CD4-positive, alpha-beta T cell treated with Interleukin-6 at 100 ng/mL for 8 hours (primary cell): ENCODE measurements around the gene PRMT2.
"Not testable (repeated sequence)": the region's sequence is repeated elsewhere in the genome, so short reads cannot be mapped to it uniquely, and the experiment has no call there.

Experiments used
- DNase-seq: peaks from one replicate; pipeline ENCODE4 v3.0.0-alpha.2; 2020; ENCODE audit warnings: mixed read lengths, low spot score

The PRMT2 gene

DNA sequence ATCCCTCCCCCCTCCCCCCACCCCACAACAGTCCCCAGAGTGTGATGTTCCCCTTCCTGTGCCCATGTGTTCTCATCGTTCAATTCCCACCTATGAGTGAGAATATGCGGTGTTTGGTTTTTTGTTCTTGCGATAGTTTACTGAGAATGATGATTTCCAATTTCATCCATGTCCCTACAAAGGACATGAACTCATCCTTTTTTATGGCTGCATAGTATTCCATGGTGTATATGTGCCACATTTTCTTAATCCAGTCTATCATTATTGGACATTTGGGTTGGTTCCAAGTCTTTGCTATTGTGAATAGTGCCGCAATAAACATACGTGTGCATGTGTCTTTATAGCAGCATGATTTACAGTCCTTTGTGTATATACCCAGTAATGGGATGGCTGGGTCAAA lies 33.4 kb downstream of the PRMT2 start:
- DNase-seq = not testable (repeated sequence)

DNA sequence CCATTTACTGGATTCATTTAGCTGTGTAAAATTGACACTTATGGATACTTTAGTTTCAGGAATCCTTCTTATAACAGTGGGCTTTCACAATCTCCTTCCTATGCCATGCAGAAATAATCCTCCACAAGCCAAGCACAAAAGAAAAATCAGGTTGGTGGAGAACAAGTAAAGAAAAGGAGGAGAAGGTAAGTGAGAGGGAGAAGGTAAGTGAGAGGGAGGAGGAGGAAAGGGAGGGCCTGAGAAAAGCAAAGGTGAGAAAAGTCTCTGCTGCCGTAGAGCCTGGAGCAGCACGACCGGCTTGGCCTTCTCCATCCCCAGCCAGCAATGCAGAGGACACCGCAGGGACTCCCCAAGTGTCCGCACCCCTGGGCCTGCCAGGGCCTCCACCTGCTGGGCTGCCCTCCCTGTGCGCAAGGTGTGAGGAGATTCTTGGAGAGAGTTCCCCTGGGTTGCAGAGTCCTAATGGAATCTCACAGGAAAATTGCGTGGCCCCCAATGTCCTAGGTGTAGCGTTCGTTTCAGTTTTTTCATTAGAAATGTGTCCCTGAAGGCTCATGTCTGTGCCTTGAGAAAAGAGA lies 39.0 kb downstream of the PRMT2 start:
- DNase-seq = no peak

- no peak for DNase-seq
Observed at GRCh38 chr21:46675595-46676280, 40.3 kb downstream of the PRMT2 start.

DNA sequence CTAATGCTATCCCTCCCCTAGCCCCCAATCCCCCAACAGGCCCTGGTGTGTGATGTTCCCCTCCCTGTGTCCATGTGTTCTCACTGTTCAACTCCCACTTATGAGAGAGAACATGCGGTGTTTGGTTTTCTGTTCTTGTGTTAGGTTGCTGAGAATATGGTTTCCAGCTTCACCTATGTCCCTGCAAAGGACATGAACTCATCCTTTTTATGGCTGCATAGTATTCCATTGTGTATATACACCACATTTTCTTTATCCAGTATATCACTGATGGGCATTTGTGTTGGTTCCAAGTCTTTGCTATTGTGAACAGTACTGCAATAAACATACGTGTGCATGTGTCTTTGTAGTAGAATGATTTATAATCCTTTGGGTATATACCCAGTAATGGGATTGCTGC lies 41.1 kb downstream of the PRMT2 start:
- DNase-seq = not testable (repeated sequence)

DNA sequence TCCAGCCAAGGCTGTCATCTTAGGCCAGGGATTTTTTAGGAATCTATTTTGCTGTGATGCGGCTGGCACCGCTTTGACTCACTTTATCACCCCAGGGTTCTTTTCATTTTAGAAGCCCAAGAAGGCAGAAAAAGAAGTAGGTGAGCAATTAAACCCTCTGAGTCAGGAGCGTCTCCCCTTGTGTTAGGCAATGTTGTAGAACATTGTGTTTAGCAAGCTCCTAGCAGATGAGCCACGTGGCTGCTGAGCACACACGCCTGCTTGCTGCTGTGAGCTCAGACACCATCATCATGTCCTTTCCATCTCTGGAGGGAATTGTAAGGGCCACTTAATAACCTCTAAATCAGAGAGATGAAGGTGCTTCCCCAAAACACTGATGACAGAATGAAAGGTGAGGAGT lies 46.1 kb downstream of the PRMT2 start:
- not testable (repeated sequence) for DNase-seq

- DNase-seq = not testable (repeated sequence)
Observed at GRCh38 chr21:46698652-46699051, 63.2 kb downstream of the PRMT2 start.

DNA sequence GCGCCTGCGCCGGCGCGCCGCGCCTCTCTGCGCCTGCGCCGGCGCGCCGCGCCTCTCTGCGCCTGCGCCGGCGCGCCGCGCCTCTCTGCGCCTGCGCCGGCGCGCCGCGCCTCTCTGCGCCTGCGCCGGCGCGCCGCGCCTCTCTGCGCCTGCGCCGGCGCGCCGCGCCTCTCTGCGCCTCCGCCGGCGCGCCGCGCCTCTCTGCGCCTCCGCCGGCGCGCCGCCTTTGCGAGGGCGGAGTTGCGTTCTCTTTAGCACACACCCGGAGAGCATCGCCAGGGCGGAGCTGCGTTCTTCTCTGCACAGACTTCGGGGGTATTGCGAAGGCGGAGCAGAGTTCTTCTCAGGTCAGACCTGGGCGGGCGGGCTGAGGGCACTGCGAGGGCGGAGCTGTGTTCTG lies 63.6 kb downstream of the PRMT2 start:
- not testable (repeated sequence) for DNase-seq
